GM23338 (cell line): Measurements from ENCODE around the gene SNRPD3.

Source experiments
- CTCF ChIP-seq, 2 experiments: fragments of 200-600 bp in 1 of 2; sonication (generic) in 1 of 2; conservative IDR thresholded peaks; 2 replicates each; pipeline versions ENCODE4 v1.5.1 to v1.6.1; 2016 to 2017; ENCODE audit warnings: antibody characterized with exemption in 2 of 2, low read depth in 2 of 2, mild to moderate bottlenecking in 2 of 2, moderate library complexity in 1 of 2
- EZH2 ChIP-seq: fragments of 200-600 bp; sonication (generic); IDR thresholded peaks from one replicate; pipeline ENCODE4 v1.8.0; 2017; ENCODE audit warnings: antibody characterized with exemption, mild to moderate bottlenecking, low read depth; ENCODE audit not compliant: unreplicated experiment
- REST ChIP-seq: IDR thresholded peaks from one replicate; pipeline ENCODE4 v1.6.1; 2018; ENCODE audit warnings: antibody characterized with exemption; ENCODE audit not compliant: unreplicated experiment

- no peak for TF ChIP-seq CTCF (conservative IDR thresholded peaks at IDR 0.05; ENCODE audit: low read depth in 2 of 2)
- no peak for TF ChIP-seq EZH2
- TF ChIP-seq REST = no peak
Measured at GRCh38 chr22:24540470-24540869, 15.3 kb upstream of the SNRPD3 start.
